Thyroid gland (tissue), 4 donors: ENCODE measurements around the gene WWC2.

Experiments
- CTCF ChIP-seq, 6 experiments: fragments of 200-600 bp in 3 of 6; fragments of 450-650 bp in 3 of 6; sonication (generic) in 3 of 6; IDR thresholded peaks; one replicate each; pipeline ENCODE4 v1.5.1; 2016 to 2019; ENCODE audit warnings: antibody characterized with exemption in 6 of 6, mild to moderate bottlenecking in 2 of 6, inconsistent platforms in 1 of 6, moderate library complexity in 1 of 6
- POLR2A ChIP-seq, 2 donors: fragments of 450-650 bp; IDR thresholded peaks; one replicate each; pipeline ENCODE4 v1.6.1; 2017; ENCODE audit warnings: antibody characterized with exemption in 2 of 2, mild to moderate bottlenecking in 2 of 2, moderate library complexity in 1 of 2

- TF ChIP-seq CTCF (IDR thresholded peaks at IDR 0.05) (no peak), POLR2A (IDR thresholded peaks at IDR 0.05) (no peak)
These were observed 41.9 kb downstream of the WWC2 start for GRCh38 chr4:183140911-183141320.
